ENCODE data around the gene FXYD6.

DNA sequence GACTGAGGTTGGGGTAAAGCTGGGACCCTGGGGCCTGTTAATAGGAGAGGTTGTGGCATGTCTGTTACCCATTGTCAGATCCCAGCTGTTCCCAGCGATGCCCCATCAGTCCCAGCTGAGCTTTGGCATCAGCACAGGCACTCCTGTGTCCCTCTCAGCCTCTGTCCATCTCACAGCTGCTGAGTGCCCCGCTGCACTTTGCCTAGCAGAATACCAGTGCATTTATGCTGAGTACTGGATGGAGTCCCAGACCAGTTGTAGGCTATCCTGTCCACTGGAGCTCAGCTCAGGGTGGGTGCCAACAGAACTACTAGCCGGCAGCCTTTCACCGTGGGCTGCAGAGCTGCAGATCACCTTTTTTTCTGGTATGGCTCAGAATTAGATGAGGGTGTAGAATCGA is 9.9 kb downstream of the FXYD6 start:
- TF ChIP-seq CTCF (IDR thresholded peaks at IDR 0.05) (no peak), POLR2A (IDR thresholded peaks at IDR 0.05) (no peak)
